HG02973 (cell line): Measurements from ENCODE around the gene PRX.
A peak's percentile ranks its signal among the peaks of the same experiment; 100 is the strongest.
"Not testable (repeated sequence)": the region's sequence is repeated elsewhere in the genome, so short reads cannot be mapped to it uniquely, and the experiment has no call there.

ENCODE experiments used
- ATAC-seq: cut with Tn5 transposase; IDR thresholded peaks from one replicate; pipeline ENCODE4 v1.9.1; 2021; ENCODE audit warnings: moderate library complexity; ENCODE audit not compliant: unreplicated experiment

Gene PRX

GRCh38 chr19:40418040-40418439 is 4.9 kb upstream of the PRX start:
- no peak for ATAC-seq

GRCh38 chr19:40417643-40417981 is 4.4 kb upstream of the PRX start:
- no peak for ATAC-seq

DNA sequence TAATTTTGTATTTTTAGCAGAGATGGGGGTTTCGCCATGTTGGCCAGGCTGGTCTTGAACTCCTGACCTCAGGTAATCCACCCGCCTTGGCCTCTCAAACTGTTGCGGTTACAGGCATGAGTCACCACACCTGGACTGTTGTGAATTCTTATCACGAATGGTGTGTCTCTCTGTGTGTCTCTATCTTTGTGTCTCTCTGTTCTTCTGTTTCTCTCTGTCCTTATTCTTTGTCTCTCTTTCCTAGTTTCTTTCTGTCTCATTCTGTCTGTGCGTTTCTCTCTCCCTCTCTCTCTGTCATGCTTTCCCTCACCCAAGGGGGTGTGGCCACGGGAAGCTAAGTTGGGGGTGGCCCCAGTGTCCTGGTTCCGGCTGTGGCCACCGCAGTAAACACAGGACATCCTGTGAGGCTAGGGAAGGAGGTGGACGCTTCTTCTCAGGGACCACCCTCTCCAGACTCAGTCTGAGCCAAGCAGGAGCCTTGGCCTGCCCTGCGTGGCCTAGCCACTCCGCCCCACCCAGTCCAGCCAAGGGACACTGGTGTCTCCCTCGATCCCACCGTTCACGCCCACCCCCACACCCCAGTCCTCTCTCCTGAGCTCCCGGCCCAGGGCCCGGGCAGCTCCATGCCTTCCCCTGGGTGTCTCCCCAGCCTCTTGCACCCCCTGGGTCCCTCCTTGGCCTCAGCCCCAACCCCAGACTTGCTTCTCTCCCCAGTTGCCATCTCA is 3.9 kb upstream of the PRX start:
- no peak for ATAC-seq

DNA sequence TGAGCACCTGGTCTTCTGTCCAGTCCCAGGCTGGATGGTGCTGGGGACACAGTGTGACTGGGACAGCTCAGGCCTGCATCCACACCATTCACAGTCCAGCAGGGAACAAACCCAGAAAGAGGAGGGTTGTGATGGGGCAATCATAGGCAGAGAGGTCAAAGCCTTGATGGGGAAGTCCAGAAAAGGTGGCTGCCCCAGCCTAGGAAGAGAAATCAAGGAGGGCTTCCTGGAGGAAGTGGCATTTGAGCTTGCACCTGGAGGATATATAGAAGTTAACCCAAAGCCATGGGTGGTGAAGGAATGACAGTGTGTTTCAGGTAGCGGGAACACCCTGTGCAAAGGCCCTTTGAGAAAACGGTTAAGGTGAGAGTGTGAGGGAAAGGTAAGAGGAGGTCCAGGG is 2.6 kb upstream of the PRX start:
- ATAC-seq: no peak

GRCh38 chr19:40414542-40415535 is 1.7 kb upstream of the PRX start:
- ATAC-seq: no peak

- ATAC-seq: no peak
These were observed 312 bp downstream of the PRX start for GRCh38 chr19:40412866-40413265.

- no peak for ATAC-seq
These were observed 1.1 kb downstream of the PRX start for GRCh38 chr19:40411958-40412499.

GRCh38 chr19:40411125-40411842 is 1.9 kb downstream of the PRX start:
- ATAC-seq: no peak

DNA sequence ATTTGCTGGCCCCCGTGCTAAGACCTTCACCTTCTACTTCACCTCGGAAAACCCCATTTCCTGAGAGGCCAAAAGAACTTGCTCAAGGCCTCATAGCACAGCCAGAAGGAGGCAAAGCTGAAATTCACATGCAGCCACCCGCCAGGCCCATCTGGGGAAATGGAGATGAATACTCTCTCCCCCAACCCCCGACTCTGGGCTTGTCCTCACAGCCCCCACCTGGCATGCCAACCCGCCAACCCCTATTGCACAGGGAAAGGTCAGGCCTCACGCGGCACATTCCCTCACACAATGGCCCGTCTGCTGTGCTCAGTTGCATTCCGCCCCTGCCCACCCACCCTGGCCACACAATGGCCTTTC is 3.2 kb downstream of the PRX start:
- ATAC-seq: no peak

DNA sequence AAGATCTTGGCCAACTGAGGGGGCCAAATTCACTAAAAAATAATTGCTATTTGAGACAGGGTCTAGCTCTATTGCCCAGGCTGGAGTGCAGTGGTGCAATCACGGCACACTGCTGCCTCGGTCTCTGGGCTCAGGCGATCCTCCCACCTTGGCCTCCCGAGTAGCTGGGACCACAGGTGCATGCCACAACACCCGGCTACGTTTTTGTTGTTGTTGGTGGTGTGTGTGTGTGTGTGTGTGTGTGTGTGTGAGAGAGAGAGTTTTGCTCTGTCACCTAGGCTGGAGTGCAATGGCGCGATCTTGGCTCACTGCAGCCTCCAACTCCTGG is 4.6 kb downstream of the PRX start:
- not testable (repeated sequence) for ATAC-seq

- ATAC-seq: no peak
These were observed 5.2 kb downstream of the PRX start for GRCh38 chr19:40407714-40408597.

DNA sequence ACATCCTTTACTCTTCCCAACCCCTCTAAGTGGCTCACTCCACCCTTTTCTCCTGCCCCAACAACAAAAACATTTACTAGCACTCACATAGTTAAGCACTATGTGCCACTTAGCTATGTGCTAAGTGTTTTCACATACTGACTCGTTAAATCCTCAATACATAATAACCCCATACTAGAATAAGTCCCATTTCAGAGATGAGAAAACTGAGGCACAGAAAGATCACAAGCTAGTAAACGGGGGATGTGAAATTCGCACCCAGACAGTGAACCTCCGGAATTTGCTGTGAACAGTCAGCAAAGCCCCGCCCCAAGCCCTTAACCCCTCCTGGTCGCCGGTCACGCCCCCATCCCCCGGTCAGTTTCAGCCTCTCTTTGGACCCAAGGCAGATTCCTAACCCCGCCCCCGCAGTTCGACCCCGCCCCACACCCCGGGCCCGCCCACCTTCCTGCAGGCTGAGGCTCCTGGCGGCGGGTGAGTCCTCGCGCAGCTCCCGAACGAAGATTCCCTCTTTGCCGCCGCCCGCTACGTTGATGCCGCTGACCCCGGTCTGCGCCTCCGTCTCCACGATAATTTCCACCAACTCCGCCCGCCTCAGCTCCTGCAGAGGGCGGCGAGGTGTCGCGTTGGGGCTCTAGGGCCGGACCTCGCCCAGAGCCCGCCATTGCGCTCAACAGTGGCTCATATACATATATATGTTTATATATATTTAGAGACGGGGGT is 9.8 kb downstream of the PRX start:
- peak; percentile 37 for ATAC-seq

- ATAC-seq: no peak
These were observed 12.6 kb downstream of the PRX start for GRCh38 chr19:40400559-40400958.

GRCh38 chr19:40398417-40399131 is 14.6 kb downstream of the PRX start:
- no peak for ATAC-seq

- ATAC-seq: no peak
These were observed 15.6 kb downstream of the PRX start for GRCh38 chr19:40397568-40397906.

DNA sequence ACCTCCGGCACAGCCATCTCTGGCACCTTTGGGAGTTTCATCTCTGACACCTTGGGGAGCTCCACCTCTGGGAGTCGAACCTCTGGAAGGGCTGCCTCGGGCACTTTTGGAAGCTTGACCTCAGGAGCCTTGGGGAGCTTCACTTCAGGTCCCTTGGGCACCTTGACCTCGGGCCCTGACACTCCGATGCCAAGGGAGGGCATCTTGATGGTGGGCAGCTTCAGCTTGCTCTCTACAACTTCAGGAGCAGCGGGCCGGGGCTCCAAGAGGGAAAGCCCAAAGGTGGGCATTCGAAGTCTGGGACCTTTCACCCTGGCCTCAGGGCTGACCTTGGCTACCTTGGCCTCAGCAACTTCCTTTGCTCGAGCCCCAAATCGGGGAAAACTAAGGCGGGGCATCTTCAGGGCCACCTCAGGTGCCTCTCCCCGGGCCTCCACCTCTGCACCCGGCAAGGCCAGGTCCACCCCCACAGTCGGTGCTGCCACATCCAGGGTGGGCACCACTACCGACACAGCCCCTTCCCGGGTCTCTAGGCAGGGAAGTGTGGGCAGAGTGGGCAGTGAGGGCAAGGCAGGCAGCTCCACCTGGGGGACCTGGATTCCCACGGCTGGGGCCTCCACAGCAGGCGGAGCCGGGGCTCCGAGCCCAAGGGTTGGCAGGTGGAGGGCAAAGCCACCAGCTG is 16.2 kb downstream of the PRX start:
- no peak for ATAC-seq

- ATAC-seq: no peak
These were observed 17.2 kb downstream of the PRX start for GRCh38 chr19:40395956-40396355.

DNA sequence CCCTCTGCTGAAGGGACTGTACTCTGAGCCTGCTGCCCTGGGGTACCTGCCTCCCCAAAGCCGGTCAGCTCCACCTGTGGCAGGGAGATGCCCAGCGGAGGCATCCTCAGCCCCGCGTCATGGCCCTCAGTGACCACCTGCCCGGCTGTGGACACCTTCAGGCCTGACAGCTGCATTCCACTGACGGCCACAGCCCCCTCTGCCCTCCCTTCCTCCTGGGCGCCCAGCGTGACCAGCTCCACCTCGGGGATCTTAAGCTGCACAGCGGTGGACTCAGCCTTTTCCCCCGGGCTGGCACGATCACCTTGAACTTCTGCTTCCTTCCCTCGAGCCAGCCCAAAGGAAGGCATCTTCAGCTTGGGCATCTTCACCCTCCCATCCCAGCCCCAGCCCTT is 18.4 kb downstream of the PRX start:
- no peak for ATAC-seq
